HEK293T (cell line): ENCODE data around the gene TGM6.

Experiments
- CTCF ChIA-PET: fragments of 350-600 bp; formaldehyde crosslinking; extraction: SDS; loops from one replicate; lab custom pipeline; 2021; ENCODE audit warnings: antibody characterized with exemption, inconsistent platforms; lab: Yijun Ruan, JAX
- POLR2A ChIA-PET: fragments of 350-600 bp; formaldehyde crosslinking; extraction: SDS; loops from one replicate; lab custom pipeline; 2020; ENCODE audit warnings: antibody characterized with exemption, inconsistent platforms; lab: Yijun Ruan, JAX
- DNase-seq: peaks from one replicate; pipeline ENCODE4 v3.0.0; 2012; ENCODE audit warnings: mixed read lengths; ENCODE audit errors: extremely low spot score
- ARNT ChIP-seq: fragments of 450-650 bp; IDR thresholded peaks from 2 replicates; pipeline ENCODE4 v1.6.1; 2017; ENCODE audit warnings: mild to moderate bottlenecking
- BHLHE40 ChIP-seq: fragments of 450-650 bp; IDR thresholded peaks from 2 replicates; pipeline ENCODE4 v1.6.1; 2016; ENCODE audit warnings: mild to moderate bottlenecking, moderate library complexity, borderline replicate concordance
- CTBP1 ChIP-seq: fragments of 450-650 bp; IDR thresholded peaks from 2 replicates; pipeline ENCODE4 v1.6.1; 2016; ENCODE audit warnings: borderline replicate concordance
- ELF4 ChIP-seq: fragments of 450-650 bp; IDR thresholded peaks from 2 replicates; pipeline ENCODE4 v1.6.1; 2017; ENCODE audit warnings: antibody characterized with exemption
- FOXA1 ChIP-seq: fragments of 450-650 bp; IDR thresholded peaks from 2 replicates; pipeline ENCODE4 v1.6.1; 2016; ENCODE audit warnings: mild to moderate bottlenecking
- FOXK2 ChIP-seq: fragments of 450-650 bp; IDR thresholded peaks from 2 replicates; pipeline ENCODE4 v1.6.1; 2016; ENCODE audit warnings: mild to moderate bottlenecking
- FOXM1 ChIP-seq: fragments of 450-650 bp; IDR thresholded peaks from 2 replicates; pipeline ENCODE4 v1.6.1; 2017; ENCODE audit warnings: mild to moderate bottlenecking, borderline replicate concordance
- HDGF ChIP-seq: fragments of 450-650 bp; IDR thresholded peaks from 2 replicates; pipeline ENCODE4 v1.6.1; 2017; ENCODE audit warnings: antibody characterized with exemption, borderline replicate concordance
- L3MBTL2 ChIP-seq: fragments of 450-650 bp; conservative IDR thresholded peaks from 2 replicates; pipeline ENCODE4 v1.6.1; 2016; ENCODE audit warnings: mild to moderate bottlenecking
- LEF1 ChIP-seq: fragments of 450-650 bp; IDR thresholded peaks from 2 replicates; pipeline ENCODE4 v1.6.1; 2017; ENCODE audit warnings: mild to moderate bottlenecking, borderline replicate concordance
- NFRKB ChIP-seq: fragments of 450-650 bp; IDR thresholded peaks from 2 replicates; pipeline ENCODE4 v1.6.1; 2016; ENCODE audit warnings: mild to moderate bottlenecking, moderate library complexity
- SP1 ChIP-seq: fragments of 450-650 bp; IDR thresholded peaks from 2 replicates; pipeline ENCODE4 v1.6.1; 2017
- SUZ12 ChIP-seq: fragments of 450-650 bp; IDR thresholded peaks from 2 replicates; pipeline ENCODE4 v1.6.1; 2016; ENCODE audit warnings: mild to moderate bottlenecking
- TARDBP ChIP-seq: fragments of 450-650 bp; IDR thresholded peaks from 2 replicates; pipeline ENCODE4 v1.6.1; 2016
- ZNF384 ChIP-seq: fragments of 450-650 bp; IDR thresholded peaks from 2 replicates; pipeline ENCODE4 v1.6.1; 2016
- TF ChIP-seq, protein P1 (sequence below): fragments of 450-650 bp; IDR thresholded peaks from 2 replicates; pipeline ENCODE4 v1.6.1; 2016

Gene TGM6

DNA sequence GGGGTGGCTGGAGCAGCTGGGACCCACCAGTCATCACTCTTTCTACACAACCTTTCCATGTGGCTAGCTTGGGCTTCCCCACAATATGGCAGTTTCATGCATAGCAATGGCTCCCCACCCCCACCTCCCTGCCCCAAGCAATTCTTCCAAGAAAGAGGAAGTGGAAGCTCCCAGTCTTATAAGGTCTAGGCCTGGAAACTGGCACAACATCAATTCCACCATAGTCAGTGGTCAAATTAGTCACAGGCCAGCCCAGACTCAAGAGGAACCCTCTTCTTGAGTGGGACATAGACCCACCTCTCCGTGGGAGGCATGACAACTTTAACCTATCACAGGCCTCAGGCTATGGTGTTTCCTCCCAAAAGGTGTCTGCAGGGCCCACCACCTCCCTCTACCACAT, 17.7 kb downstream of the TGM6 start:
- TF ChIP-seq TARDBP, result no peak
- no peak for TF ChIP-seq CTBP1
- no peak for TF ChIP-seq LEF1
- TF ChIP-seq ARNT, result no peak
- no peak for TF ChIP-seq ELF4
- no peak for TF ChIP-seq SUZ12
- TF ChIP-seq NFRKB, result no peak
- TF ChIP-seq FOXM1, result no peak
- no peak for TF ChIP-seq SP1
- TF ChIP-seq L3MBTL2, result no peak
- no peak for TF ChIP-seq FOXA1
- TF ChIP-seq, protein P1, sequence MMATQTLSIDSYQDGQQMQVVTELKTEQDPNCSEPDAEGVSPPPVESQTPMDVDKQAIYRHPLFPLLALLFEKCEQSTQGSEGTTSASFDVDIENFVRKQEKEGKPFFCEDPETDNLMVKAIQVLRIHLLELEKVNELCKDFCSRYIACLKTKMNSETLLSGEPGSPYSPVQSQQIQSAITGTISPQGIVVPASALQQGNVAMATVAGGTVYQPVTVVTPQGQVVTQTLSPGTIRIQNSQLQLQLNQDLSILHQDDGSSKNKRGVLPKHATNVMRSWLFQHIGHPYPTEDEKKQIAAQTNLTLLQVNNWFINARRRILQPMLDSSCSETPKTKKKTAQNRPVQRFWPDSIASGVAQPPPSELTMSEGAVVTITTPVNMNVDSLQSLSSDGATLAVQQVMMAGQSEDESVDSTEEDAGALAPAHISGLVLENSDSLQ, result no peak
- TF ChIP-seq BHLHE40, result no peak
- TF ChIP-seq ZNF384, result no peak
- TF ChIP-seq FOXK2, result no peak
- TF ChIP-seq HDGF, result no peak
- ChIA-PET POLR2A (no interaction called here), CTCF (interaction anchor here (0.8 kb wide), 1 partner anchor 190 kb away, joined by 3 read pairs; no protein-coding TSS in a partner anchor)
- DNase-seq, result no peak

DNA sequence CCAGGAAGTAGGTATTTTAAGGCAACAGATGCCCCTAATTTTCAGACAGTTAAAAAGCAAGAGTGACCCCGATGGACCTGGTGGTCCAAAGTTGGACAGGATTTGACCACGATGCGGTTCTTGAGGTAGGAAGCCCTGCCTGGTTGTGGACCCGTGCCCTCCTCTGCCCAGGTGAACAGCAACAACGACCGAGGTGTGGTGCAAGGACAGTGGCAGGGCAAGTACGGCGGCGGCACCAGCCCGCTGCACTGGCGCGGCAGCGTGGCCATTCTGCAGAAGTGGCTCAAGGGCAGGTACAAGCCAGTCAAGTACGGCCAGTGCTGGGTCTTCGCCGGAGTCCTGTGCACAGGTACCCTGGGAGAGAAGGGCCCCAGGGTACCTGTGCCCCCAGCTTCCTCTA, 18.7 kb downstream of the TGM6 start:
- no peak for TF ChIP-seq TARDBP
- TF ChIP-seq L3MBTL2, result no peak
- TF ChIP-seq, protein P1, result no peak
- TF ChIP-seq FOXM1, result no peak
- no peak for TF ChIP-seq SP1
- TF ChIP-seq BHLHE40, result no peak
- TF ChIP-seq SUZ12, result no peak
- TF ChIP-seq ELF4, result no peak
- TF ChIP-seq LEF1, result no peak
- no peak for TF ChIP-seq FOXA1
- TF ChIP-seq NFRKB, result no peak
- TF ChIP-seq ARNT, result no peak
- TF ChIP-seq ZNF384, result no peak
- no peak for TF ChIP-seq HDGF
- TF ChIP-seq CTBP1, result no peak
- TF ChIP-seq FOXK2, result no peak
- POLR2A ChIA-PET, result no interaction called here
- CTCF ChIA-PET, result interaction anchor here (0.8 kb wide), 1 partner anchor 191 kb away, joined by 3 read pairs; no protein-coding TSS in a partner anchor
- DNase-seq, result no peak

DNA sequence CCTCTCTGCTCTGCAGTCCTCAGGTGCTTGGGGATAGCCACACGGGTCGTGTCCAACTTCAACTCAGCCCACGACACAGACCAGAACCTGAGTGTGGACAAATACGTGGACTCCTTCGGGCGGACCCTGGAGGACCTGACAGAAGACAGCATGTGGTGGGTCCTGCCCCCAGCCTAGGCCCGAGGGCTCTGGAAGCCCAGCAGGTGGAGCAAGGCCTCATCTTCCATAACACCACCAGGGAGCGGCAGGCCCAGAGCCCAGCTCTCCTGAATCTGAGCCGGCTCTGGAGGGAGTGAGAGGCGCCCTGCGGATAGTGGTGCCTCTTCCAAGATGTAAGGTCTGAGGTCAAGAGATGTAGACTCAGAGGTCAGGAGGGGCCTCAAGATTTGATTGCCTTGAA, 19.6 kb downstream of the TGM6 start:
- DNase-seq, result no peak
- TF ChIP-seq ELF4 (no peak), TARDBP (no peak), NFRKB (no peak), FOXK2 (no peak), BHLHE40 (no peak), ZNF384 (no peak), LEF1 (no peak), SP1 (no peak), HDGF (no peak), CTBP1 (no peak), FOXA1 (no peak), FOXM1 (no peak), SUZ12 (no peak), L3MBTL2 (no peak), ARNT (no peak)
- TF ChIP-seq, protein P1, result no peak
- ChIA-PET POLR2A (no interaction called here), CTCF (interaction anchor here (0.7 kb wide), 1 partner anchor 612 kb away, joined by 3 read pairs; no protein-coding TSS in a partner anchor)

DNA sequence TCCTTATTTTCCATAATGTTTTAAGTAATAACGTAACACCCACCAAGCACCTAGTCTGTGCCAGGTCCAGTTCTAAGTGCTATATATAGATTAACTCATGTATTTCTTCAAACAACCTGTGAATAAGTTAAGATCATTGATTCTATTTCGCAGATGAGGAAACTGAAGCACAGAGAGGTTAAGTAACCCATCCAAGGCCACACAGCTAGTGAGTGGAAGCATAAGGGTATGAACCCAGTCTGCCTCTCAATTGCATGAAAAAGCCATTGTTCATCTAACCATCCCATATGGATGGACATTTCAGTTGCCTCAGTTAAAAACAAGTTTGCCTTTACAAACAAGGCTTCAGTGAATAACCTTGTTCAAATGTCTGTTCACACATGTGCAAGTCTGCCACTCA, 20.8 kb downstream of the TGM6 start:
- POLR2A ChIA-PET, result no interaction called here
- no peak for TF ChIP-seq ELF4
- no peak for TF ChIP-seq FOXM1
- no peak for TF ChIP-seq LEF1
- DNase-seq, result no peak
- CTCF ChIA-PET, result no interaction called here

DNA sequence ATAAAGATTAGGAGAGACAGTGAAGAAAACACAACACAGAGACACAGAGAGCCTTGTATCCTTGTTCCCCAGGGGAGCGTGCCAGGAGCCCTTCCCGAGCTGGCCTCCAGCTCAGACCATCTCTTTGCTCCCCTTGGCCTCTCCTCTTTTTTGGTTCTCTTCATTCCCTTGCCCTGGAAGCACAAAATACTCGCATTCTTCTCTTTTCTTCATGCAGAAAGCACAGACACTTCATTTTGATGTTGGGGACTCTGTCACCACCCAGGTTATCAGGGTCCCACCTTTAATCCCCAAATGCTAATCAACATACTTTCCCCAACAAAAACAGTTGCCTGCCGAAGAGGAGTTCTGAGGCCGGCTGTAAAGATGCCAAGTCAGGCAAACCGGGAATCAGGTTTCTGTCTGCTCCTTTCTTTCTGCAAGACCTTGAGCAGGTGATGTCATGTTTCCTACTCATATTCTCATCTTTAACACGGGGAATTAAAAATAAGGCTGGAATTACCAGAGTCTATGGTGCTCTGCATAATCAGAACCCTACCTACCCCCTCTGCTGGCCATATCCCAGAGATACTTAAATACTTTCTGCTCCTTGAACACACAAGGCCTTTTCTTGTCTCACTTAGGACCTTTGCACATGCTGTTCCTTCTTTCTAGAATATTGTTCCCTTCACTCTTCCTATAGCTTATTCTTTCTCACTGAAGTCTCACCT, 21.7 kb downstream of the TGM6 start:
- no peak for TF ChIP-seq CTBP1
- TF ChIP-seq, protein P1, result no peak
- TF ChIP-seq ELF4, result no peak
- no peak for TF ChIP-seq TARDBP
- no peak for TF ChIP-seq L3MBTL2
- TF ChIP-seq NFRKB, result no peak
- TF ChIP-seq FOXA1, result no peak
- no peak for TF ChIP-seq FOXM1
- no peak for TF ChIP-seq BHLHE40
- TF ChIP-seq FOXK2, result no peak
- TF ChIP-seq LEF1, result no peak
- no peak for TF ChIP-seq ARNT
- no peak for TF ChIP-seq SUZ12
- no peak for TF ChIP-seq SP1
- no peak for TF ChIP-seq ZNF384
- peak; percentile 51 for DNase-seq
- CTCF ChIA-PET, result no interaction called here
- POLR2A ChIA-PET, result no interaction called here
